GM18861 (cell line): ENCODE results near the gene TTC7B.
"Not testable (repeated sequence)": the region's sequence is repeated elsewhere in the genome, so short reads cannot be mapped to it uniquely, and the experiment has no call there.

Experiments
- ATAC-seq: cut with Tn5 transposase; IDR thresholded peaks from one replicate; pipeline ENCODE4 v1.9.1; 2021; ENCODE audit not compliant: unreplicated experiment

The TTC7B gene

DNA sequence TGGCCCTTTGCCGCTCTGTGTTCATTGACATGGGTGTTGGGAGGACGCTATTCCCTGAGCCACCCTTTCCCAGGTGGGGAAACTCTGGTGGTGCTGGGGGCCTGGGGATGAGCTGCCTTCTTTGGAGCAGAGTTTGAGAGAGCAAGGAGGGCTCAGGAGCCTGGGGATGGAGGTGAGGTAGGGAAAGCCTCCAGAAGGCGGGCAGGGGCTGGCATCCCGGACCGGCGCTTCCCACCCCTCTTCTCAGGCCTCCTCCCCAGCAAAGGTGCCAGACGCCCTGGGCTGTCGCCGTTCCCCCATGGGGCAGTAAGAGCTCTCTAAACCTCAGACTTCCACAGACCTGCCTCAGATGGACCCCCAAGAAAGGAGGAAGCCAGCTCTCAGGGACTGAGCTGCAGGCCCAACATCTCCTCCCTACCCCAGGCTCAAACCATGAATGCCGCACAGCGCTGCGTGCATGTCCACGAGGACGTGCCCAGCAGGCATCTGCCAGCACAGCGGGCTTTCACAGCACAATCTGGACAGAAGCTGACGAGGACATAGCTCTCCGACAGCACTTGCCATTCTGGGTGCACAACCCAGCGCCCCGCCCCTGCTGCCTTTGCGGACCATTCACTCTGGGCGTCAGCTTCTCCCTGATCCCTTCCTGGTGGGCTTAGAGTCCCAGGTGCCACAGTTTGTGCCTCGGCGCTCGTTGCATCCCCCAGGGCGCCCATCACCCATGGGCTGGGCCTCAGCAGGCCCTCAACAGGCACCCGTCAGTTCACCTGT lies 14.9 kb upstream of the TTC7B start:
- no peak for ATAC-seq

DNA sequence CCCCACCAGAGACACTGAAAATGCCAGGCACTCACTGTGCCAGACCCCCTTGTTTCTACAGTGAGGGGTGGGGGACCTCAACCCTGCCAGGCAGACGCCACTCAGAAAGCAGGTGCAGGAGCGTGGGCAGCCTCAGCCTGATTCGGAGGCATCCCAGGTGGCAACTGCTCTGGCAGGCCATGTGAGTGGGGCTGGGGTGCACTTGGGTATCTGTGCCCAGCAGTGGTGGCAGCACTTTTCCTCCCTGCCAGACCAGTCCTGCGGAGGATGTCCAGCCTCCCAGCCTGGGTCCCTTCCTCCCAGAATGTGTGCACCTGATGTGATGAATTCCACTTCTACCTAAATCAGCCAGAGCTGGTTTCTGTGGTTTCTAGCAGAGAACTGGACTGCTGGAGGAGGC lies 13.4 kb upstream of the TTC7B start:
- ATAC-seq = no peak

DNA sequence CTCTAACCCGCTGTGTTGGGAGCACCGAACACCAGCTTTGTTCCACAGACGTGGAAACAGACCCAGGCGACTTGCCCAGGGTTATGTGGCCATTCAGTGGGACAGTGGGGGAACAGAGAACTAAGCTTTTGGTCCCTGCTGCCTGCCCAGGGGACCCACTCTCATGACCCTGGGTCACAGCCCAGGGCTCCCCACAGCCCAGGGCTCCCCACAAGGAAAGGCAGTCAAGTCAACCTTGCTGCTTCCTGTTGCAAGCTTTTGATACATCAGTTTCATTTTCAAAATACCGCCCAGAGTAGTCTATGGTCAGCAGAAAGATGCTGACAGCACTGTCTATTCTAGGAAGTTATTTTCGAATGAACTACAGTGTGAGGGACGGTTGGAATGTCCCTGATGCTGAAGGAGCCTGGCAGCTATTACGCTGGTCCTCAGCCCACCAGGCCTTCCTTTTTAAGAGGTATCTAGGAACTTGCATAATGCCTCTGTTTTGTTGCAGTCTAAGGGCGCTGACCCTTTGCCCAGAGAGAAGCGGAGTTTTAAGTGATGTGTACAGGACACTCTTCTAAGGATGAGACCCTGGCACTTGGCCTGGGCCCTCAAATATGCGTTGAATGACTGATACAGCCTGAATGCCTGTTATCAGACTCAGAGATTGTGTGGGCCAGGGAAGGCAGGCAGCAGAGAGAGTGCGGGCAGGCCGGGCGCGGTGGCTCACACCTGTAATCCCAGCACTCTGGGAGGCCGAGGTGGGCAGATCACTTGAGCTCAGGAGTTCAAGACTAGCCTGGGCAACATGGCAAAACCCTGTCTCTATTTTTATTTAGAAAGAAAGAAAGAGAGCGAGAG lies 12.6 kb upstream of the TTC7B start:
- no peak for ATAC-seq

DNA sequence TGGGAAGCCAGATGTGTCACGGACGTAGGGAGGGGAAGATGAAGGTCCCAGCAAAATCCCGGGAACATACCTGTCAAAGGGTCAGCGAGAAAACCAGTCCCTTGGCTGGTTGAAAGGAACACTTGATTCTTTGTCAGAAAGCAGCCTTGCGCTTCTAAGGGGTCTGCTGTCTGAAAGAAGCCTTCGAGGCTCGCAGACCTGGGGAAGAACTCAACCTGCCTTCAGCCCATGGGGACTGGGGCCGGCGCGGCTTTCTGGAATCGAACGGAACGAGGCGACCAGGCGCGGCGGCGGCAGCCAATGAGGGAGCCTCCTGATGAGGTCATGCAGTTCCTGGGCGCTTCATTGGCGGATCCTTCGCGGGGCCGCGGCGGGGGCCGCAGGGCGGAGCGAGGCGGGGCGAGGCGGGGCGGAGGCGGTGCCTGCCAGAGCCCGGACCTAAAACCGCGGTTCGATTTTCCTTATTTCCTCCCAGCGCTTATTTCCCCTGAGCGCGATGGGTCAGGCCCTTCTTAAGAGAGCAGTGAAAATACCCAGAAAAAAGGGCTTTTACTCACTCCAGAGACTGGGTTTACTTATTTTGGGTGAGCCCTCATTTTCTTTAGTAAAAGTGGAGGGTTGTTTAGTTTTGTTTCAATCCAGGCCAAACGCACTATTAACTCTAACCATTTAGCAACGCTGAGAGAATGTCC lies 11.8 kb upstream of the TTC7B start:
- ATAC-seq = peak; percentile 94

DNA sequence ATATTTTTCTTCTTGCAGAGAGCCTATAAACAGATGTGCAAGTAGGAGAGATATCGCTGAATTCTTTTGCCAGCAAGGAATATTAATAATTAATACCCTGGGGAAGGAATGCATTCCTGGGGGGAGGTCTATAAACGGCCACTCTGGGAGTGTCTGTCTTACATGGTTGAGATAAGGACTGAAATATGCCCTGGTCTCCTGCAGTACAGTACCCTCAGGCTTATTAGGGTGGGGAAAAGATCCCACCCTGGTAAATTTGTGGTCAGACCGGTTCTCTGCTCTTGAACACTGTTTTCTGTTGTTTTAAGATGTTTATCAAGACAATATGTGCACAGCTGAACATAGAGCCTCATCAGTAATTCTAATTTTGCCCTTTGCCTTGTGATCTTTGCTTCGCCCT lies 7.3 kb upstream of the TTC7B start:
- ATAC-seq = not testable (repeated sequence)

DNA sequence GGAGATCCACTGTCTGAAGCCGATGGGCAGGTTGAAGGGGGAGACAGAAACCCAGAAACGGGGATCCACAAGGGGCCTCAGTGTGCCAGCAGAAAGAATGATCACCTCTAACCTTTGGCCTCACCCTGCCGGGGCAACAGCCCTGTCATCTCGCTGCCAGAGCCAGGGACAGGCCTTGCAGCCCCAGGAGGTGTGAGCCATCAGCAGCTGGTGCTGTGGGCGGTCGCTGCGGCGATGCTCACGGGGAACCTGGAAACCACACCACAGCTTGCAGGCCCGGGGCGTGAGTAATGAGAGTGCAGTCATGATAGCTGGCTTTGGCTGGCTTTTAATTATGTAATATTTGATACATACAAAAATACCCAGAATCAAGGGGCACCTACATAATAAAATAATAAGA lies 4.7 kb upstream of the TTC7B start:
- peak; percentile 84 for ATAC-seq

DNA sequence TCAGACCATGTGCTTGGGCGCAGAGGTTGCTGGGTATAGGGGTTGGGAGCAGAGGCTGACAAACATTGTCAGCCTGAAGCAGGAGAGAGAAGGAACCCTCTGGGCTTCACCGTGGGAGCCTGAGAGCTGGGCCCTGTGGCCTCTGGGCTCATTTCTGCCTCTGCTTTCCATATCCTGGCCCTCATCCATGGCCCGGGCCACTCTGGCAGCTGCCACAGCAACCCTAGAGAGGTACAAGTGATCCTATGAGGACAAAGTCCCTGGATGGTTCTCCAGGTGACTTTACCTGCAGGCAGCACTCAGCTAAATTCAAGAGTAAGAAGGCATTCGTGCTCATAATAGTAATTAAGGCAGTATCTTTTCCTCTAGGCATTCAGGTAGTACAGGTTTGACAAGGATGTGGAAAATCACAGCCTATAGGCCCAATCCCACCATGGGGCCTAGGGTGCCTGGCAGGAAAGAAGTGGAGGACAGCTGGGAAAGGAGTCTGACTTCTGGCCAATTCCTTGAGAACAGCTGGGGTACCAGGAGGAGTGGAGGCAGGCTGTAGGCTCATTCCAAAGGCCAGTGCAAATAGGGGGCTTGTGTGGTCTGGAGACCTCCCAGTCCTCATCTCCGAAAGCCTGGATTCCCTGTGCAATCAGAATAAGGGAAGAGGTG lies 3.6 kb upstream of the TTC7B start:
- no peak for ATAC-seq

DNA sequence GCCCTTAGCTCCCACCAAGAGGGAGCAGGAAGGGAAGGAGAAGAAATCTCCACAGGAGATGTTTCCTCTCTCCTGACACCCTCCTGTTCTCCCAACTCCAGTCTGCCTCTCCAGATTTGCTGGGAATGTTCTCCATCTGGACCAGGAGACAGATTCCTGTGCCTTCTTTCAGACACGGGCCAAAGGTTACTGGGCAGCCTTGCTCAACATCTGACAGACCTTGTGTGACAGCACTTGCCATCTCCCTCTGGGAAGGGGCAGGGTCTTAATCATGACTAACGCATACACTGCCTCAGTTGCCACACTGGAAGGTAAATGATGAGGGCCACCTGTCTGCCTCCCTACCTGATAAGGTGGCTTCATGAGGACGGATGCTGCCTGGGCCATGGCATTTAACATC lies 2.5 kb upstream of the TTC7B start:
- no peak for ATAC-seq

DNA sequence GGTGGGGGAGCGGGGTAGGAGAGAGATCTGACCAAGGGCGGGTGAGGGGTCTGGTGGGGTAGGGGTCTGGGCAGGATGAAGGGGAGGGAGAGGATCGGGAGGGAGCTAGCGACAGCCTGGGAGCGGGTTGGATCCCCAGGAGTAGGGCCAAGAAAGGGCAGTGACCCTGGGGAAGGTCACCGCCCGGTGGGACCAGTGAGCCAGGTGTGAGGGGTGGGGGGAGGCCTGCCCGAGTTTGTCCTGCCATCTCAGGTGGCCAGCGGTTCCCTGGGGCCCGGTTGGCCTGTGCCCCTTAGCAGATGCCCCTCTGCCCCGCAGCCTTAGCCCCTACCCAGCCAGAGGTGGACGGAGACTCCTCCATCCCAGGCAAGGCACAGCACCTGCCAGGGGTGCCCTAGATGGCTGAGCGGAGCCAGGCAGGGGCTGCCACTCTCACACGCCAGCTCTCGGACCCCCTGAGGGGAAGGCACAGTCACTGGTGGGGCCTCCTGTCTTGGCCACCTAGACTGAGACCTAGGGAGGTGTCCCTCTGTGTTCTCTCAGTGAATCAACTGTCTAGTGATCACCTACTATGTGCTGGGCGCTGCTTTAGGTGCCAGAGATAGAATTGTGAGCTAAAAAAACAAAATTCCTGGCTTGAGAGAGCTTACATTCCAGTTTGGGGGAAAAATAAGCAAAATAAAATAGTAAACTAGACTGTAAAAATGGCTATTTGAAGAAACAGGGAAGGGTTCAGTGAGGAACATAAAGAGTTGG lies 629 bp upstream of the TTC7B start:
- no peak for ATAC-seq

DNA sequence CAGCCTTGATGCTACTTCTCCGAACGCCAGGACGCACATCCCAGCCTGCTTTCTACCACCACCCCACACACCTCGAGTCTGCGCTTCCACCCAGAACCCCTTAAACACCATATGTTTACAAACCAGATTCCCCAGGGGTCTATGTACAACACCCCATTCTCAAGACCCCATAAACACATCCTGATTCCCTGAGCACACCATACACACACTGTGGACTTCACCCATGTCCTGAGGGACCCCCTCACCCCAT lies 733 bp downstream of the TTC7B start:
- ATAC-seq = no peak

DNA sequence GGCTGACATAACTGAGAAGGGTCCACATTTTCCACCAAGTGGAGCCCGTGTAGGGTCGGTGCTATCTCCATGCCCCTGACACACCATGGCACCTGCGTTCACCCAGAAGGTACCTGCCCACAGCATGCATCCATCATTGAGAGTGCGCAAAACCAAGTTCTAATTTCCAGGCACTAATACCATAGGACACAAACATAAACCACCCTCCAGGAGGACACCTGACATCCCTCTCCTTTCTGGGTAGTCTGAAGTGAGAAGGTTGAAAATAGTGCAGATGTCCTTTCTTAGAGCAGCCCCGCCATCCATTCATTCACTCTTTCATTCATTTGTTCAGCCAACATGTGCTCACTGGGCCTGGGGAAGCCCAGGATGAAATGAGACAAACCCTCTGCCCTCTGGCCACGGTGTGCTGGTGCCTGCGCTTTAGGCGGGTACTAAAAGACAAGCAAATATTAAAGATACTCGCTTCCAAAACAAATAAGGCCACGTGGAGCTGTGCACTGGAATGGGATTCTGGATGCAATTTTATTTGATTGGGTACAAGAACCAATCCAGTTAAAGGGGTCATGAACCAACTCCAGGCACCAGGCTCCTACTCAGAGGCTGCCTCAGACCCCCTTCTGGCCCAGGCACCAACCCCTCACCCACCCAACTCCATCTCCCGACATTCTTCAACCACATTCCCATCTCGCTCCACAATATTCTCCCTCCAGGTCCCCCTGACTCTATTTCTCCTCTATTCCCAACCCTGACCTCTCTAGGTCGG lies 1.2 kb downstream of the TTC7B start:
- ATAC-seq = no peak

DNA sequence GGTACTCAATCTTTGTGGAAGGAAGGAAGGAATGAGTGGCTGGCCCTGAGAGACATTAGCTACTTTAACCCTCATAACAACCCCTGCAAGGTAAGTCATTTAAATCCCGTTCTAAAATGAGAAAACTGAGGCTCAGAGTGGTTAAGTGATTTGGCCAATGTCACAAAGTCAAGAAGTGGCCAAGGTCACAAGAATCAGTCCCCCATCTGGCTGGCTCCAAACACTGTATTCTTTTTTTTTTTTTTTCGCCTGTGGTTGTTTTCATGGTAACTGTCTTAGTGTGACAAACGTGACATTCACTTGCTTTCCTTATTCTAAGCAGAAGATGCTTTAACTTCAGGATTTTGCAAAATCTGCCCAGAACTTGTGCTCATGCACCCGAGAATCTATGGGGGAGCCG lies 2.8 kb downstream of the TTC7B start:
- ATAC-seq = no peak

DNA sequence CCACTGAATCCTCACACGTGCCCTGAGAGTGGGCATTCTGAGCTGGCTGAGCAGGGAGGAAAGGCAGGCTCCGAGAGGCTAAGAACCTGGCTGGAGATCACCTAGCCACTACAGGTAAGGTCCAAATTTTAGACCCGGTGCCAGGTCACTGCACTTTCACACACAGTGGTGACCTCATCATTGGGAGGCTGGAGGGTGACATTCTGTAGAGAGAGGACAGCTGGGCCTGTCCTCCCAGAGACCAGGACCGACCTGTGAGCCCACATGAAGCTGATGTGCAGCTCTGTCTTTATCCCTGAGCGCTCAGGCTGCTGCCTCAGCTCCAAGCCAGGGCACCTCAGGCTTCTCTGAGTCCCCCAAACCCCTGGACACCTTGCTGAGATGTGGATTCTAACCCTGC lies 4.1 kb downstream of the TTC7B start:
- no peak for ATAC-seq

DNA sequence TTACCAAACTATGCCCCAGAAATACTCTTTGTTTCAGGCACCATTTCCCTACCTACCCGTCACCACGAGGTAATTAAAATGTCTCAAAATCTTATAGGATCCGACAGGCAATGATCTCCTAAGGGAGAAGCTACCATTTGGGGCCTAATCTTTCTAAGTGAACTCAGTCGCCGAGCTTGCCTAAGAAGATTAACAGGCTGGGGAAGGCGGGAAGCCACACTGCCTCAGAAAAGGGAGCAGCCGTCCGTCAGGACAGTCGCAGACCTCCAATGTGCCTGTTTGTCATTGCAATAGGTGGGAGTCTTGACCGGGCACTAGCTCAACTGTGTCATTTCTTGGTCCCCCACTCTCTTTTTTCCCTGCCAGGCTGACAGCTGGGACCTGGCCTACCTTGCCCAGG lies 4.6 kb downstream of the TTC7B start:
- no peak for ATAC-seq

DNA sequence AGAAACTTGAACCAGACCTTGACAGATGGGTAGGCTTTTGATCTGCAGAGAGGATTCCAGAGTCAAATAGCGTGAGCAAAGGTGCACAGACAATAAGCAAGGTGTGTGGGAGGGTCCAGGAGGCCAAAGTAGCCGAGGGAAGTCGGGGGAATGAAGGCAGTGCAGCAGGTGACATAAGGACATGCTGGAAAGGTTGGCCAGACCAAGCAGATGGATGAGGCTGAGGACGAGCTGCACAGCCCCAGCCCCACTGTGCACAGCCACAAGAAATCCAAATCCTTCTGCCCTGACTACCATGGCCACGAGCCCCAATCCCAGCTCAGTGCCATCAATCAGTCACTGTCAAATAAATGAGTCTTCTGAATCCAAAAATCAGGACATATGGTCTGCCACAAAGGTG lies 5.4 kb downstream of the TTC7B start:
- ATAC-seq = no peak

DNA sequence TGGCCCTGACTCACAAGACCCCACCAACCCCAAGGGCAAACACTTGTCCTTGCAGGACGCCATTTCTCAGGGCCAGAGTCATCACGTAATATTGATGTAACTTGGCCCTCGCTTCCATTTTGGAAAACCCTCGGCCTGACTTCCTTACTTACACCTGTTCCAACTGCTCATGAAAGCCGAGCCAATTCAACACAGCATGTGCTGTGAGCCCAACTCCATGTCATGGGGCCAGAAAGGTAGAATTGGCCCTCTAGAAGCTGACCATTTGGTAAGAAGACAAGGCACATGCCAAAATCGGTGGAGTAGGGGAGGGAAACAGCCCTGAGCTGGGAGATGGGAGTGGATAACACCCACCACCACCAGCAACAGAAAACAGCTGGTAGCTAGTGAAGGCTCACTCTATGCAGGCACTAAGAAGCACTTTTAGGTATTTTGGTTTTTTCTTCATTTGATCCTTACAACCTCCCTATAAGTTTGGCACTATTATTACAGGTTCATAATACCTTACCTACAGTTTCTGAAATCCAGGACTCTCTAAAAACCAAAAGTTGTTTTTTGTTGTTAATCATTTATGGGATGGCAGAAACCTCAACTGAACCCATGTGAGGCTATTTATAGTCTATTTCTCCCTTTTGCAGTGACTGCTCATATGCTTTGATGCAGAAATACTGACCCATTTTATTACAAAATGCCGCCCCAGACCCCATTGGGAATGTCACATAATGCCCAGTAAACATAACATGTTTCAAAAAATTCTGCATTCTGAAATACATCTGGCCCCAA lies 6.5 kb downstream of the TTC7B start:
- ATAC-seq = no peak

DNA sequence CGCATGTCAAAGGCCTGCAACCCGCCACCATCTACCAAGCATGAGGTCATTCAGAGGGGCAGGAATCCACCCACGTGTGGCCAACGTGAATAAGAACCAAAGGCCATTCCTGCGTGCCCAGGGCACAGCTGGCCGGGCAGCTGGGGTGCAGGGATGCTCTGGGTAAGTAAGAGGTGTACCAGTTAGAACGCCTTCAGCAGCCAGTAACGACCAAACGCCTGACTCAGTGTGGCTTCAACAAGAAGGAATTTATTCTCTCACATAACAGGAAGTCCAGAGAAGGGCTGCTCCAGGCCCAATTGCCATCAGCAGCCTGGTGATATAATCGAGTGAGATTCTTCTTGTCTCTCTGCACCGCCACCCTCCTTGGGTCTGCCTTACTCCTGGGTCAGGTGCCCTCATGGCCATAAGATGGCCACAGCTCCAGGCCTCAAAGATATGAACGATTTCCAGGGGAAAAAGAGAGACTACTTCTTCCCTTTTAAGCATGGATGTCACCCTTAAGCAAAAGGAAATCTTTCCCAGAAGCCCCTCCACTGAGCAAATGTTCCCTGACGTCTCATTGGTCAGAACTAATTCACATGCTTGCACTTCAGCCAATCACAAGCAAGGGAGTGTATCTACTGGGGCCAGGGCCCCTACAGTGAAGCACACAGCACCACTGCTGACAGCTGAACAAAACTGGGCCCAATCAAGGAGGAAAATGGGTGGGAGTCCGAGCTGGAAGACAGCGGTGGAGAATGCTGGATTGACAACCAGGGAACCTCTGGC lies 7.3 kb downstream of the TTC7B start:
- ATAC-seq = no peak

DNA sequence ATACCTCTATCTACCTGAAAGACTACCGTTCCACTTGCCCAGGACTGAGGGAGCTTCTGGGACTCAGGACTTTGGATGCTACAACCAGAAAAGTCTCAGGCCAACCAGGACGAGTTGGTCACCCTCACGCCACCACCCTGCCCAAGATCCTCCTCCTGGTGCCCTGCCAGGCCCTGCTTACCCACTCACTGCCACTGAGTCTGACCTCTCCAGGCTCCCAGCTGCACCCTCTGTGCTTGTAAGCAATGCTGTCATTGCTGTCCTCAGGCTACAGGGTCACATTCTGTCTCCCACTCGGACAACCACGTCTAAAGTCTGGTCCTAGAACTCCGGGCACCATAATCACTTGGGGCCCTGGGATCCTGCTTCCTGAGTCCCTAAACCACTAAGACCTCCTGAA lies 9.2 kb downstream of the TTC7B start:
- no peak for ATAC-seq
